GM18517 (cell line): ENCODE results near the gene FAM20A.
"Not testable (repeated sequence)": the region's sequence is repeated elsewhere in the genome, so short reads cannot be mapped to it uniquely, and the experiment has no call there.

Source experiments
- ATAC-seq: cut with Tn5 transposase; IDR thresholded peaks from one replicate; pipeline ENCODE4 v1.9.1; 2021; ENCODE audit warnings: mild to moderate bottlenecking, moderate library complexity; ENCODE audit not compliant: unreplicated experiment

FAM20A gene

GRCh38 chr17:68592682-68593641, 8.2 kb downstream of the FAM20A start:
- no peak for ATAC-seq

DNA sequence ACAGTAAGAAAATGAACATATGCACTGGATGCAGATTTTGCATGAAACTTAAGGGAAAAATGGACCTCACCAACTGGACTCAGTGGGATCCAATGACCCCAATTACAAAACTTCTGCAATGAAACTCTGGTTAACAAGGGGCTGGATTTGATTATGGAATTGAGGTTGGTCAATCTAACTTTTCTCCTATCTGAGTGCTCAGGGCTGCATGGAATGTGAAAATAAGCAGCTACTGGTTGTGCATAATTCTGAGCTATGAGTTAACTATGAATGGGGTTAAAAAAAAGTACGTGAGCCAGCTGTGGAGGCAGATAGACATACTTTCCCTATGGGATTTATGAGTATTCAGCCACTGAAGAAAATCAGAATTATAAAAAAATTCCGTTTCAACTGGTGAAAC, 9.2 kb downstream of the FAM20A start:
- ATAC-seq, result no peak

GRCh38 chr17:68591583-68591982, 9.6 kb downstream of the FAM20A start:
- no peak for ATAC-seq

GRCh38 chr17:68589086-68589485, 12.1 kb downstream of the FAM20A start:
- no peak for ATAC-seq

- no peak for ATAC-seq
These were observed 12.8 kb downstream of the FAM20A start for GRCh38 chr17:68588362-68588761.

DNA sequence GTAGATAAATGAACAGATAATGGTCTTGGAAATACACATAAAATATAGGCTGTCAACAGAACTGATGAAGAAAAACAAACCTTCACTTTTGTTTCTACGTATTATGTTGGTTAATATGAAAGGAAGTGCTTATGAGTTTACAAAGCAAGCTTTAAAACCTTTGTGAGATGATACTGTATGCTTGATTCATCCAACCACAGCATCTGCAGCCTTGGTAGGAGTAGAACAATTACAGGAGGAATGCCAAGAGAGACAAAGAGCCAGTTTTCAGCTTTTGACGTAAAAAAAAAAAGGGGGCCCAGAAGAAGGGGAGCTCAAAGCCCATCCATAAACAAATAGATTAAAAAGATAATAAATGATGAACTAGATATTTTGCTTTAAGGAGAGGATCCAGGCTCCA, 13.3 kb downstream of the FAM20A start:
- ATAC-seq, result no peak

GRCh38 chr17:68587026-68587425, 14.1 kb downstream of the FAM20A start:
- no peak for ATAC-seq

DNA sequence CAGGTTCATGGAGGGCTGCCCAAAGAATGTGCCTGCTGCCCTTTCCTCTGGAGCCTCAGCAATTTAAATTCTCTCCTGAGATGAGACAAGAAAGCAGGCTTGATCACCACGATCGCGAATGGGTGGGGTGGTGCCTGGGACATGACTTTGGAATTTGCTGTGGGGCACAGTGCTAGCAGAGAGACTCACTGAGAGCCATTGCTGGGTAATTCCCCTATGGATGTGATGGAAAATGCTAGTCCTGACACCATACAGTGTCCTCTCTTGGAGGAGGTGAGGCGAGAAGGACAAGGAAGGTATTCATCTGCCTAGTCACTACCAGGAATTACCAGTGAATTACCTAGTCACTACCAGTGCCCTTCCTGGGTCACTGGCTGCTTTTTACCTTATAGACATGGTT, 15.5 kb downstream of the FAM20A start:
- ATAC-seq, result no peak

- no peak for ATAC-seq
These were observed 16.4 kb downstream of the FAM20A start for GRCh38 chr17:68584581-68585303.

DNA sequence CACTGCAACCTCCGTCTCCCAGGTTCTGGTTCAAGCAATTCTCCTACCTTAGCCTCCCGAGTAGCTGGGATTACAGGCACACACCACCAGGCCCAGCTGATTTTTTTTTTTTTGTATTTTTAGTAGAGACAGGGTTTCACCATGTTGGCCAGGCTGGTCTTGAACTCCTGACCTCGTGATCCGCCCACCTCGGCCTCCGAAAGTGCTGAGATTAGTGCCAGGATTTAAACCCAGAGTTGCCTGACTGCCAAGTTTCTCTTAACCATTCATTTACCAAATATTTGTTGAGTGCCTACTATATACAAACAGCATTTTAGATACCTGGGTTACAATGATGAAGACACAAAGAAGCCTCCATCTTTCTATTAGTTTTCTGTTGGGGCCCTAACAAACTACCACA, 18.3 kb downstream of the FAM20A start:
- not testable (repeated sequence) for ATAC-seq

DNA sequence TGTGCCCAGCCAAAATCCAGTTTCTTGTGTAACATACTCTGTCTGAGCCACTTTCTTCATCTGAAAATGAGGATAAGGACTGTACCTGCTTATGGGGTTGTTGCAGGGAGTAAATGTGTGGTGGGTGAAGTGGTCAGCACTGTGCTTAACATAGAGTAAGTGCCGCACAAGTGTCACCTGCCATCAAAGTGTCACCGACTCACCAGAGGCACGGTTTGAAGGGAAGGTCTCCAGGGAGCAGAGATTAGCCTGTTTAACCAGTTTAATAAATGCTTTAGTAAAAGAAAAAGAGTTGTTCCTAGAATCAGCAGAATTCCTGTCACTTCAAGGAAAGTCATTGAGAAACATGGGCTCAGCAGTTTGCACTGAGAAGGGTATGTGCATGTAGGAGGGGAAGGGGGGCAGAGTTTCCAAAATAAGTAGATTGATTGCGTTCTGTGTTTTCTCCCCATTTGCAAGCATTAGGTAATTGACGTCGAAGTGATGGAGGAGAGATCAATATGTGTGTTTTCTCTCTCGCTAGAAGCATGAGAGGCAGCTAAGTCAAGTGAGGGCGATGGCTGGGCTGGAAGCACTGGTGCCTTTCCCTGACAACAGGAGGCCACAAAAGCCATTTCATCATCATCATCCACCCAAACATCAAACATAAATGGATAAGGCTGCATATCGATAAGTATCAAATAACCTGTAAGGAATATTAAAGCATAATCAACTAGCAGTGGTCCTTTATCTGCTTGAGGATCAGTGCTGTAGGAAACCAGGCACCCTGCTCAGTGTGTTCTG, 19.1 kb downstream of the FAM20A start:
- ATAC-seq, result no peak

DNA sequence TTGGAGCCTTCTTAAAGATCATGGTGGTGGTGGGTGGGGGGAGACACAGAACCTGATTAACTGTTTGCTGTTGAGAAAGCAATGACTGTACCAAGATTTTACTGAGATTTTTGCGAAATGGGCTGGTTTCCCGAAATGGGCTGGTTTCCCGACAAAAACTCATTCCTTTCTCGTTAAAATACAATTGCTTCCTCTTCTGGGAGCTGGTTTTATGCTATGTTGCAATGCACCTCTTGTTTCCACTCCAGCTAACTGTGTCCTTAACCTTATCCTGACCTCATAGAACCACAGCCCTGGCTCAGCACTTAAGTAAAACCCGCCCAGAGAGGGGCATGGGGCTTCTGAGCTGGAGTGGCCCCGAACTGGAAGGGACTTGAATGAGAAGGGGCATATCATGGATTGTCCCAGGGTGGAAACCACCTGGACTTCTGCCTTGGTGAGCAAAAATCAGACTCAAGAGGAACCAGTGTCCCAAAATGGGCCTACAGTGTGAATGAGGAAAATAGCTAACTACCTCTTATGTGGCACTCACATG, 20.9 kb downstream of the FAM20A start:
- no peak for ATAC-seq

- no peak for ATAC-seq
These were observed 21.8 kb downstream of the FAM20A start for GRCh38 chr17:68579194-68579927.

DNA sequence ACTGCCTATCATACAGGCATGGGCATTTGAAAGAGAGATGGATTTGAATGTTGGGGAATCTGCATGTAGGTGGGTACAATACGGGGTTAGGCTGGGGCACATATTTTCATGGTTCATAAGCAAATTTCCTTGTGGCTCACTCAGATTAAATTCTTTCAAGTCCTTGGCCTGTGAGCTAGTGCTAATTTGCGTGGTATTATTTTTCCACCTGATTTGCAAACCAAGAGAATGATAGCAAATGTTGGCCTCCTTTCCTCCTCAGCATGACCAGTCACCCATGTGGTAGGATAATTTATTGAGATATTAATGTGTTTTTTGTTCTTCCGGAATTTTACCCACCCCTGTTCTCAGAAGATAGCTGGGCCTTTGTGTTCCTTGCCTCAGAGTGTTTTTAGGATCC, 22.9 kb downstream of the FAM20A start:
- no peak for ATAC-seq

GRCh38 chr17:68577497-68577821, 23.7 kb downstream of the FAM20A start:
- no peak for ATAC-seq

DNA sequence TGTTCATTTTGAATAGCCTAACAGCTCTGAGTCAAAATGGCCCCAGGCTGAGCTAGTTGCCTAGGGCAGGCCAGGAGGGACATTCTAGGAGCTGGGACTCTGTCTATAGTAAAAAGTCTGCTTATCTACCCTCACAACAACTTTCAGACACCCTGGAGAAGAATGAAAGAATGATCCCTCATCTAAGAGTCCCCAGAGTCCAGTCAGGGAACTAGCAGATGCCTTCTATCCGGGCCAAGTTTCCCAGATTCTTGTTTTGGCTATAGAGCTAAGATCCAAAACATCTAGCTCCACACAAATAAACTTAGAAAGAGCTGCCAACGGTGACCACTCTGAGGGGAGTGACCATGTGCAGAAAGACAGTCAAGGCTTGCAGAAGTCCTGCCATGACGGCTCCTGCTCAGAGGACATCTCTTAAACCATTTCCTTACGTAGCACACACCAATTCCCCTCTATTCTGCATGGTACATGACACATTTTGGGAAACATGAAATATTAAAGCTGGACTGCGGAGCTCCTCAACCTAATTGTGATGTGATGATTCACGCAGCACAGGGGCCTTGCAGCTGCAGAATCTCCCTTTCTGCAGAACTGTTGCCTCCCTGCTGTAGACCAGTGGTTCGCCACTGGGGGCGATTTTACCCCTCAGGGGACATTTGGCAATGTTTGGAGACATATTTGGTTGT, 24.2 kb downstream of the FAM20A start:
- ATAC-seq, result no peak

DNA sequence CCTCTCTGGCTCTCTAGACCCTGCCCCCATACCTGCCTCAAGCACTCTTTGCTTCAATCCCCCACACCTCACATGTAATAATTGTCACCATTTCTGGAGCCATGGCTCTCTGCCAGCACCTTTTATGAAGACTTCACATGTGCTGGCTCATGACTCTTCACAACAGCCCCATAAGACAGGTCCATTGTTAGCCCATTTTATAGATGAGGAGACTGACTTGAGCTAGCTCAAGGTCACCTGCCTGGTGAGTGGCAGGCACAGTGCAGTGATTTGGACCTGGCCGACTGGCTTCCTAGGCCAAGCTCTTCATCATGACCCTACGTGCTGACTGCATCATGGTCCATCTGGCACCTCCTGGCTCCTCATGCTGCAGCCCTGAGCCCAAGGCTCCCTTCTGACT, 25.0 kb downstream of the FAM20A start:
- ATAC-seq, result no peak

DNA sequence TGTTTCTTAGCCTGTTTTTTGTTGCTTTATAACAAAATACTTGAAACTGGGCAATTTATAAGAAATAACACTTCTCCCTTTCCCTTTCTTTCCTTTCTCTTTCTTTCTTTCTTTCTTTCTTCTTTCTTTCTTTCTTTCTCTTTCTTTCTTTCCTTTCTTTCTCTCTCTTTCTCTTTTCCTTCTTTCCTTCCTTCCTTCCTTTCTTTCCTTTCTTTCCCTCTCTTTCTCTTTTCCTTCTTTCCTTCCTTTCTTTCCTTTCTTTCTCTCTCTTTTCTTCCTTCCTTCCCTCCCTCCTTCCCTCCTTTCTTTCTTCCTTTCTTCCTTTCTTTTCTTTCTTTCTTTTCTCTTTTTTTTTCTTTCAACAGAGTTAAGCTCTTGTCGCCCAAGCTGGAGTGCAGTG, 27.8 kb downstream of the FAM20A start:
- no peak for ATAC-seq

- no peak for ATAC-seq
These were observed 28.9 kb downstream of the FAM20A start for GRCh38 chr17:68572138-68572842.
